ENCODE data around the gene SPDYE3.
"Not testable (repeated sequence)": the region's sequence is repeated elsewhere in the genome, so short reads cannot be mapped to it uniquely, and the experiment has no call there.

DNA sequence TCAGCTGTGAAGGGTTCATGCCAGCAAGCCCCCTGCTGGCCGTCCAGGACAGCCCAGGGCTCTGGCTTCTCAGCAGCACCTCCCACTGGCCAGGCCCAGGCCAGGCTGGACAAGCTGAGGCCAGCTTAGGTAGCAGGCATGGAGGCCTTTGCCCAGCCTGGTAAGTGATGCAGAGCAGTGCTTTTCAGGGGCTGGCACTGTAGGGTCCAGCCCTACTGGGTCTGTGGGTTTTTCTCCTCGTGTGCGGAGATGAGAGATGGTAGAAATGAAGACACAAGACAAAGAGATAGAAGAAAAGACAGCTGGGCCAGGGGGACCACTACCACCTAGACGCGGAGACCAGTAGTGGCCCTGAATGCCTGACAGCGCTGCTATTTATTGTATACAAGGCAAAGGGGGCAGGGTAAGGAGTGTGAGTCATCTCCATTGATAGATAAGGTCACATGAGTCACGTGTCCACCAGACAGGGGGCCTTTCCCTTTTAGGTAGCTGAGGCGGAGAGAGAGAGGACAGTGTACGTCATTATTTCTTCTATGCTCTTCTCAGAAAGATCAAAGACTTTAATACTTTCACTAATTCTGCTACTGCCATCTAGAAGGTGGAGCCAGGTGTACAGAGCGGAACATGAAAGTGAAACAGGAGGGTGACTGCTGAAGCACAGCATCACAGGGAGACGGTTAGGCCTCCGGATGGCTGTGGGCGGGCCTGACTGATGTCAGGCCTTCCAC, 37.2 kb downstream of the SPDYE3 start:
- TF ChIP-seq, protein P1, sequence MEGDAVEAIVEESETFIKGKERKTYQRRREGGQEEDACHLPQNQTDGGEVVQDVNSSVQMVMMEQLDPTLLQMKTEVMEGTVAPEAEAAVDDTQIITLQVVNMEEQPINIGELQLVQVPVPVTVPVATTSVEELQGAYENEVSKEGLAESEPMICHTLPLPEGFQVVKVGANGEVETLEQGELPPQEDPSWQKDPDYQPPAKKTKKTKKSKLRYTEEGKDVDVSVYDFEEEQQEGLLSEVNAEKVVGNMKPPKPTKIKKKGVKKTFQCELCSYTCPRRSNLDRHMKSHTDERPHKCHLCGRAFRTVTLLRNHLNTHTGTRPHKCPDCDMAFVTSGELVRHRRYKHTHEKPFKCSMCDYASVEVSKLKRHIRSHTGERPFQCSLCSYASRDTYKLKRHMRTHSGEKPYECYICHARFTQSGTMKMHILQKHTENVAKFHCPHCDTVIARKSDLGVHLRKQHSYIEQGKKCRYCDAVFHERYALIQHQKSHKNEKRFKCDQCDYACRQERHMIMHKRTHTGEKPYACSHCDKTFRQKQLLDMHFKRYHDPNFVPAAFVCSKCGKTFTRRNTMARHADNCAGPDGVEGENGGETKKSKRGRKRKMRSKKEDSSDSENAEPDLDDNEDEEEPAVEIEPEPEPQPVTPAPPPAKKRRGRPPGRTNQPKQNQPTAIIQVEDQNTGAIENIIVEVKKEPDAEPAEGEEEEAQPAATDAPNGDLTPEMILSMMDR (IDR thresholded peaks at IDR 0.05) = peak; percentile 94
- TF ChIP-seq, protein P2, sequence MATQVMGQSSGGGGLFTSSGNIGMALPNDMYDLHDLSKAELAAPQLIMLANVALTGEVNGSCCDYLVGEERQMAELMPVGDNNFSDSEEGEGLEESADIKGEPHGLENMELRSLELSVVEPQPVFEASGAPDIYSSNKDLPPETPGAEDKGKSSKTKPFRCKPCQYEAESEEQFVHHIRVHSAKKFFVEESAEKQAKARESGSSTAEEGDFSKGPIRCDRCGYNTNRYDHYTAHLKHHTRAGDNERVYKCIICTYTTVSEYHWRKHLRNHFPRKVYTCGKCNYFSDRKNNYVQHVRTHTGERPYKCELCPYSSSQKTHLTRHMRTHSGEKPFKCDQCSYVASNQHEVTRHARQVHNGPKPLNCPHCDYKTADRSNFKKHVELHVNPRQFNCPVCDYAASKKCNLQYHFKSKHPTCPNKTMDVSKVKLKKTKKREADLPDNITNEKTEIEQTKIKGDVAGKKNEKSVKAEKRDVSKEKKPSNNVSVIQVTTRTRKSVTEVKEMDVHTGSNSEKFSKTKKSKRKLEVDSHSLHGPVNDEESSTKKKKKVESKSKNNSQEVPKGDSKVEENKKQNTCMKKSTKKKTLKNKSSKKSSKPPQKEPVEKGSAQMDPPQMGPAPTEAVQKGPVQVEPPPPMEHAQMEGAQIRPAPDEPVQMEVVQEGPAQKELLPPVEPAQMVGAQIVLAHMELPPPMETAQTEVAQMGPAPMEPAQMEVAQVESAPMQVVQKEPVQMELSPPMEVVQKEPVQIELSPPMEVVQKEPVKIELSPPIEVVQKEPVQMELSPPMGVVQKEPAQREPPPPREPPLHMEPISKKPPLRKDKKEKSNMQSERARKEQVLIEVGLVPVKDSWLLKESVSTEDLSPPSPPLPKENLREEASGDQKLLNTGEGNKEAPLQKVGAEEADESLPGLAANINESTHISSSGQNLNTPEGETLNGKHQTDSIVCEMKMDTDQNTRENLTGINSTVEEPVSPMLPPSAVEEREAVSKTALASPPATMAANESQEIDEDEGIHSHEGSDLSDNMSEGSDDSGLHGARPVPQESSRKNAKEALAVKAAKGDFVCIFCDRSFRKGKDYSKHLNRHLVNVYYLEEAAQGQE (IDR thresholded peaks at IDR 0.05; ENCODE audit: insufficient read depth in 1 of 2, low read depth in 2 of 2, low read length in 1 of 2) = not testable (repeated sequence)
- not testable (repeated sequence) for TF ChIP-seq POLR2AphosphoS5 (IDR thresholded peaks at IDR 0.05; ENCODE audit: low read depth, low read length)
